Ishikawa (cell line): ENCODE data around the gene TUBGCP6.

ENCODE experiments used
- CEBPB ChIP-seq: IDR thresholded peaks from 2 replicates; pipeline ENCODE4 v1.6.1; 2012
- CREB1 ChIP-seq: IDR thresholded peaks from 2 replicates; pipeline ENCODE4 v1.6.1; 2012; ENCODE audit warnings: low read depth
- EGR1 ChIP-seq: IDR thresholded peaks from 2 replicates; pipeline ENCODE4 v1.6.1; 2012
- EP300 ChIP-seq: IDR thresholded peaks from 2 replicates; pipeline ENCODE4 v1.6.1; 2012; ENCODE audit warnings: borderline replicate concordance
- FOXM1 ChIP-seq: IDR thresholded peaks from 2 replicates; pipeline ENCODE4 v1.6.1; 2012; ENCODE audit warnings: low read depth, borderline replicate concordance
- MAX ChIP-seq: IDR thresholded peaks from 2 replicates; pipeline ENCODE4 v1.6.1; 2012
- NFIC ChIP-seq: IDR thresholded peaks from 2 replicates; pipeline ENCODE4 v1.6.1; 2012
- RAD21 ChIP-seq: IDR thresholded peaks from 2 replicates; pipeline ENCODE4 v1.6.1; 2012; ENCODE audit warnings: low read depth
- REST ChIP-seq: IDR thresholded peaks from 2 replicates; pipeline ENCODE4 v1.6.1; 2012; ENCODE audit warnings: low read depth, mild to moderate bottlenecking
- TAF1 ChIP-seq: IDR thresholded peaks from 2 replicates; pipeline ENCODE4 v1.6.1; 2012; ENCODE audit warnings: low read depth, mild to moderate bottlenecking
- TCF12 ChIP-seq: IDR thresholded peaks from 2 replicates; pipeline ENCODE4 v1.6.1; 2012; ENCODE audit warnings: low read depth
- TEAD4 ChIP-seq: IDR thresholded peaks from 2 replicates; pipeline ENCODE4 v1.6.1; 2012
- USF1 ChIP-seq: IDR thresholded peaks from 2 replicates; pipeline ENCODE4 v1.6.1; 2012
- YY1 ChIP-seq: IDR thresholded peaks from 2 replicates; pipeline ENCODE4 v1.6.1; 2012; ENCODE audit warnings: low read depth
- ZBTB7A ChIP-seq: IDR thresholded peaks from 2 replicates; pipeline ENCODE4 v1.6.1; 2012; ENCODE audit warnings: low read depth

The TUBGCP6 gene

GRCh38 chr22:50255607-50256006 lies 10.8 kb upstream of the TUBGCP6 start:
- TF ChIP-seq RAD21 (no peak), EGR1 (no peak), TAF1 (no peak), NFIC (no peak), REST (no peak), MAX (no peak), YY1 (no peak), USF1 (no peak), FOXM1 (no peak), TEAD4 (no peak), CREB1 (no peak), EP300 (no peak), TCF12 (no peak), ZBTB7A (no peak), CEBPB (no peak)

DNA sequence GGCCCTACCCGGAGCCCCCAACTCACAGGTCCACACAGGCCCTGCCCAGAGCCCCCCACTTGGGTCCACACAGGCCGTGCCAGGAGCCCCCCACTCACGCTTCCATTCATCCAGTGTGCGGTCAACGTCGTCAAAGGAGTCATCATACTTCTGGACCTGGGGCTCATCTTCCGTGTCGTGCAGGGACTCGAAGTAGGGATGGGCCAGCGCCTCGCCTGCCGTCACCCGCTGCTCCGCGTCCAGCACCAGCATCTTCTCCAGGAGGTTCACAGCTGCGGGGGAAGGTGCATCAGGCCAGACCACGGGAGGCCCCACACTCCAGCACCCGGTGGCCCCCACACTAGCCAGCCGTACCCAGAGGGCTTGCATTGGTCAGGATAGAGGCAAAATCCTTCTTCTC lies 10.3 kb upstream of the TUBGCP6 start:
- no peak for TF ChIP-seq USF1
- TF ChIP-seq TEAD4: no peak
- TF ChIP-seq YY1: no peak

- TF ChIP-seq TAF1 (no peak), CEBPB (no peak), ZBTB7A (no peak), FOXM1 (no peak), REST (no peak), NFIC (no peak), CREB1 (no peak), TEAD4 (no peak), EP300 (no peak), MAX (no peak), YY1 (no peak), EGR1 (no peak)
Measured at GRCh38 chr22:50253941-50254340, 9.1 kb upstream of the TUBGCP6 start.

DNA sequence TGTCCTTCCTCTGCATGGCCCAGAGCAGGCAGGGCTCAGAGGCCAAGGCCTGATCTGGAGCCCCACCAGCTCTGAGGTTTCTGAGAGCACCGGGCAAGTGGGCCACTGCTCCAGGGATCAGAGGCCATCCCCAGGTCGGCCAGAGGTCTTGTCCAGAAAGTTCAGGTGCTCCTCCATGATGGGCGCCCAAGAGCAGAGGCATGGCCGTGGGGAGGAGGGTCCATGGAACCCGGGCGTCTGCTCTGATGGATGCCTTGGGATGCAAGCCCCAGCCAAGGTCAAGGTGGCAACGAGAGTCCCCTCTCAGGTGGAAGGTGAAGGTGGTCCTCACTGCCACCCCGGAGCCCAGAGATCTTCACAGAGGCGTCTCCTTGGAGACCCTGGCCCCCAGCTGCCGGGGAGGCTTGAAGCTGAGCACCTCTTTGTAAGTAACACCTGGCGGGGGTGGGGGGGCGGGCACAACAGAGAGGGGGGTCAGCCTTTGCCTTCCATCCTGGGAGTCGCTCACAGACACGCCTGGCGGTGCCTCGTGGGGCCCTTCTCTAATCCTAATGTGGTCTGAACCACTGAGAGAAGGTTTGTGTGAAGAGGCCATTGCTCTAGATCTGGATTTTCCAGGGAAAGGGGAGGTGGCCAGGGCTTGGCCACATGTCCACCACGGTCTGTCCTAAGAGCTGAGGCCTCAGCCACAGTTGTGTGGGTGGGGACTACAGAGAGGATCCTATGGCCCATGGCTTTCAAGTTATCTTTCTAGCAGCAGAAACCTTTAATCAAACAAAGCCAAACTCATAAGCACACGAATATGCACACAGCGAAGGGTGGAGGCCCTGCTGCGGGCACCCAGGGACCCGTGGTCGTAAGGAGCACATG lies 8.5 kb upstream of the TUBGCP6 start:
- TF ChIP-seq RAD21 (no peak), EGR1 (no peak), USF1 (no peak), FOXM1 (no peak), YY1 (no peak), REST (no peak), CREB1 (no peak), MAX (no peak), TCF12 (no peak), TAF1 (no peak)
